Thoracic aorta (tissue), 2 donors: ENCODE measurements around the gene MED12L. TPM values are rescaled to one million over a fixed set of nuclear protein-coding genes. Genes with fewer than 3 reads are reported as not detected.

ENCODE experiments used
- ATAC-seq: fragments of 150-250 bp; one replicate; pipeline ENCODE4 v1.8.0; 2017; ENCODE audit warnings: low read depth; ENCODE audit not compliant: insufficient number of reproducible peaks, low FRiP score
- DNase-seq: peaks from one replicate; pipeline ENCODE4 v3.0.0-alpha.2; 2020; ENCODE audit warnings: low spot score
- H3K27ac ChIP-seq, 2 donors: fragments of 200-600 bp; sonication (generic); 1 replicate in 1 of 2; 2 replicates in 1 of 2; pipeline ENCODE4 v1.5.1; 2016; ENCODE audit warnings: mild to moderate bottlenecking in 2 of 2, moderate library complexity in 2 of 2
- H3K27me3 ChIP-seq: fragments of 200-600 bp; sonication (generic); replicated peaks from 2 replicates; pipeline ENCODE4 v1.6.0; 2016; ENCODE audit warnings: mild to moderate bottlenecking; ENCODE audit not compliant: insufficient read depth
- H3K36me3 ChIP-seq: fragments of 200-600 bp; sonication (generic); one replicate; pipeline ENCODE4 v1.5.1; 2016
- H3K4me1 ChIP-seq, 2 donors: fragments of 200-600 bp; sonication (generic); 1 replicate in 1 of 2; 2 replicates in 1 of 2; pipeline versions ENCODE4 v1.5.1 to v1.6.0; 2016; ENCODE audit warnings: low read depth in 2 of 2, mild to moderate bottlenecking in 1 of 2; ENCODE audit not compliant: control insufficient read depth in 1 of 2
- H3K4me3 ChIP-seq: fragments of 200-600 bp; sonication (generic); 2 replicates; pipeline ENCODE4 v1.5.1; 2016; ENCODE audit warnings: mild to moderate bottlenecking
- H3K9me3 ChIP-seq: fragments of 200-600 bp; sonication (generic); 2 replicates; pipeline ENCODE4 v1.5.1; 2016
- total RNA-seq, 2 donors: library from RNA; depleted of rRNA; stranded (reverse); fragments of >200 nt; gene quantifications; one replicate each; pipeline versions ENCODE4 v1.1.0 to v1.2.3, GENCODE V29; 2016
- TF ChIP-seq, protein P1 (sequence below): fragments of 200-600 bp; sonication (generic); IDR thresholded peaks from one replicate; pipeline ENCODE4 v1.5.1; 2019; ENCODE audit warnings: antibody characterized with exemption

The MED12L gene
- total RNA-seq, 2 donors from 2014 or later, result 0.27 to 2.0 TPM

DNA sequence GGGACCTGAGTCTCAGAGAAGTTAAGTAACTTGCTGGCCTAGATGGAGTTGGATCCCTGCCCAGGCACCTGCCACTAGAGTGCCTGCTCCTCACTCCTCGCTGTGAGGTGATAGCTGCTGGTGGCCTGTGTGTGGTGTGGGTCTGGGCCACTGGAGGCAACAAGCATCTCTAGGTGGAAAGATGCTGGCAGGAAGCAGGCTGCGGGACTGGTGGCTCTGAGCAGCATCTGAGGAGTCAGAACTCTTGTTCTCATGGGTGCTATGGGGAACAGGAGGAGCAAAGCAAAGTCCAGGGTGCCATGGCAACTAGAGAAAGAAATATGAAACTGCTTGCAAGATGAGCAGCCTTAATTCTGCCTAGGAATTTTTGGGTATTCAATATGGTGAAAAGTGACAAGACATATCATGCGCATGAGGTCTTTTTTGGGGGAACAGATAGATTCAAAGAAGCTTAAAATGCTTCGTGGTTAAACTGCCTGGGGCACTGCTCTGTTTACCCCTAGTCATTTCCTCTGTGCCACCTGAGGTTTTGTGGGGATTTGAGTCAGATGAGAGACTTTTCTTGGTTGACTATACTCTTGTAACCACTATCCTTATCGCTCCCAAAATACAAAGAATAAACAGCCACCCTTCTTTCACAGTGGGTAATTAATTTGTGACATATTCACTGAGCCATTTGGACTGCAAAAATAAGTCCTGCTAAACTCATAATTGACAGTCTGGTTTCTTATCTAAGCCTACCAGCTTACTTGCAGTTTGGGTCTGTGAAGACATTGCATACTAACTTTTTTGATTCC lies 50.3 kb downstream of the MED12L start:
- Histone ChIP-seq H3K36me3 (no peaks in the 10 kb centered on the region), H3K4me1 (peaks cover 4 to 5% of the 10 kb centered on the region in 2 donors), H3K9me3 (no peaks in the 10 kb centered on the region), H3K27me3 (no peaks in the 10 kb centered on the region), H3K4me3 (no peak overlapping the region), H3K27ac (no peak overlapping the region)
- TF ChIP-seq, protein P1, sequence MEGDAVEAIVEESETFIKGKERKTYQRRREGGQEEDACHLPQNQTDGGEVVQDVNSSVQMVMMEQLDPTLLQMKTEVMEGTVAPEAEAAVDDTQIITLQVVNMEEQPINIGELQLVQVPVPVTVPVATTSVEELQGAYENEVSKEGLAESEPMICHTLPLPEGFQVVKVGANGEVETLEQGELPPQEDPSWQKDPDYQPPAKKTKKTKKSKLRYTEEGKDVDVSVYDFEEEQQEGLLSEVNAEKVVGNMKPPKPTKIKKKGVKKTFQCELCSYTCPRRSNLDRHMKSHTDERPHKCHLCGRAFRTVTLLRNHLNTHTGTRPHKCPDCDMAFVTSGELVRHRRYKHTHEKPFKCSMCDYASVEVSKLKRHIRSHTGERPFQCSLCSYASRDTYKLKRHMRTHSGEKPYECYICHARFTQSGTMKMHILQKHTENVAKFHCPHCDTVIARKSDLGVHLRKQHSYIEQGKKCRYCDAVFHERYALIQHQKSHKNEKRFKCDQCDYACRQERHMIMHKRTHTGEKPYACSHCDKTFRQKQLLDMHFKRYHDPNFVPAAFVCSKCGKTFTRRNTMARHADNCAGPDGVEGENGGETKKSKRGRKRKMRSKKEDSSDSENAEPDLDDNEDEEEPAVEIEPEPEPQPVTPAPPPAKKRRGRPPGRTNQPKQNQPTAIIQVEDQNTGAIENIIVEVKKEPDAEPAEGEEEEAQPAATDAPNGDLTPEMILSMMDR, result no peak
- no peak for DNase-seq
- ATAC-seq, result no peak

DNA sequence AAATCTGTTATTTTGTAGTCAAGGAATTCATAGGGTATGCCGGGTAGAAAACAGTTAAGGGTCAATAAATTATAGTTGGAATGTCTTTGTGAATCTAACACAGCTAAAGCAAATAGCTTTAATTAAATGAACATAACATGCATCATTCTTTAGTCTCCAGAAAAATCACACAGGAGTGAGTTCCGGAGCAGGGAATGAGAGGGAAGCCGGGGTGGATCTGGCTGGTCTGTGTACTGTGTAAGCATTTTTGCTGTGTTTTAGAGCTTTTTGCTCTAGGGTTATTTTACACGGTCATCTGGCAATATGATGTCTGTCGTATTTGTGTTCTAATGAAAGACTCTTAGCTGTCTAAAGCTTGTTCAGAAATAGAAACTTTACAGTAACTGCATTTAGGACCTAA lies 57.5 kb downstream of the MED12L start:
- no peaks in the 10 kb centered on the region for H3K9me3 ChIP-seq
- H3K27ac ChIP-seq, result no peak overlapping the region
- no peak for DNase-seq

DNA sequence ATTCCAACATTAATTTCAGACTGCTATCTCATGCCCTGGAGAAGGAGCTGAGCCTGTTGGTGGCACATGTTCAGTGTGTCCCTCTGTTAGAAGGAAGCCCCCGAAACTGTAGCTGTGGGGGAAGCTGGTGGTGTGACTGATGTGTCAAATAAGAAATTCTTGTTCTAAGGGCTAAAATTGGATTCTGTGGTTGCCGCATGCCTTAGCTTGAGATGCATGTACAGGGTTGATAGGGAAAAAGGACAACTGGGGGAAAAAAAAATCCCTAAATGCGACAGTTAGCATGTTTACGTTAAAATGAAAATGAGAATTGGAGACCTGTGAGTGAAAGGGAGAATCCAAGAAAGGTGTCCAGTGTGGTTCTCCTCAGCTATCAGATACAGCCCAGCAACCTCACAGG lies 58.6 kb downstream of the MED12L start:
- ATAC-seq (no peak), DNase-seq (no peak)
- Histone ChIP-seq H3K9me3 (no peaks in the 10 kb centered on the region), H3K4me1 (peaks cover 7 to 13% of the 10 kb centered on the region in 2 donors), H3K4me3 (no peak overlapping the region), H3K27ac (no peak overlapping the region), H3K27me3 (no peaks in the 10 kb centered on the region), H3K36me3 (no peaks in the 10 kb centered on the region)
- TF ChIP-seq, protein P1, result no peak

More for the DNA sequence above, 57.5 kb downstream of the MED12L start:
- Histone ChIP-seq H3K36me3 (no peaks in the 10 kb centered on the region), H3K4me3 (no peak overlapping the region), H3K27me3 (no peaks in the 10 kb centered on the region), H3K4me1 (peaks cover 7 to 13% of the 10 kb centered on the region in 2 donors)
- no peak for ATAC-seq
- TF ChIP-seq, protein P1, result no peak

DNA sequence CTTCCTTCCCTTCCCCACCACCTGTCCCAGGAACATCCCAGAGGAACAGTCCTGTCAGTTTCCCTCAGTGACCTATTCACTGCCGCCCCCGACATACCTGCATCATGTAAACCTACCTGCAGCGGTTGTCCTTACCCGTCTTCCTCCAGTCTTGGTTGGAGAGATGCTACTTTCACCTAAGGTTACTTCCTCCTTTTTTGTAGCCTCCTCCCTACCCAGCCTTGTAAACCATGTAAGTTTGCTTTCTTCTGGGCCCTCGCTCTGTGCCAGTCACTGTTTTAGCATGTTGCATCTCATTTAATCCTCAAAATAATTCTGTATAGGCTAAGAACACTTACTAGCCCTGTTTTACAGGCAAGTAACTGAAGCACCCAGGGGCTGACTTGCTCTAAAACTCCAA lies 59.3 kb downstream of the MED12L start:
- Histone ChIP-seq H3K4me1 (peaks cover 7 to 13% of the 10 kb centered on the region in 2 donors), H3K36me3 (no peaks in the 10 kb centered on the region), H3K4me3 (no peak overlapping the region), H3K27me3 (no peaks in the 10 kb centered on the region), H3K9me3 (no peaks in the 10 kb centered on the region), H3K27ac (no peak overlapping the region)
- ATAC-seq, result no peak
- TF ChIP-seq, protein P1, result no peak
- no peak for DNase-seq

DNA sequence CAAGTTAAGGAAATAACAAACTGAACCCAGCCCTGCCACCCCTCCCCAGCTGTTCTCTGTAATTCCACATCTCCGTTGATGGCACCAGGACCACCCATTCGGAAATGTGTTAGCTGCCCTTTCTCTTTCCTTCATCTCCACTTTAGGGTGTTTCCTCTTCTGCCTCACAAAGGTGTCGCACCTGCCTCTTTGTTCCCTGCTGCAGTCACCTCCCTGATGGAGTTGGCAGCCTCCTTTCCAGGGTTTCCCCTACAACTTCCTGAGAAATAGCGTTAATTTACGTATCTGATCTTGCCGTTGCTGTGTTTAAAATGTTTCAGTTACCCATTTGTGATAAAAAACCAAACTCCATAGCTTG lies 60.2 kb downstream of the MED12L start:
- H3K36me3 ChIP-seq, result no peaks in the 10 kb centered on the region
- no peaks in the 10 kb centered on the region for H3K27me3 ChIP-seq
- DNase-seq (no peak), ATAC-seq (no peak)
- no peak overlapping the region for H3K27ac ChIP-seq
- H3K4me1 ChIP-seq, result peaks cover 7 to 13% of the 10 kb centered on the region in 2 donors
- TF ChIP-seq, protein P1, result no peak
- no peaks in the 10 kb centered on the region for H3K9me3 ChIP-seq
- H3K4me3 ChIP-seq, result peak overlapping the region; percentile 25
